ENCODE results near the gene DNAJC7.
"Not testable (repeated sequence)": the region's sequence is repeated elsewhere in the genome, so short reads cannot be mapped to it uniquely, and the experiment has no call there.

DNAJC7 gene

DNA sequence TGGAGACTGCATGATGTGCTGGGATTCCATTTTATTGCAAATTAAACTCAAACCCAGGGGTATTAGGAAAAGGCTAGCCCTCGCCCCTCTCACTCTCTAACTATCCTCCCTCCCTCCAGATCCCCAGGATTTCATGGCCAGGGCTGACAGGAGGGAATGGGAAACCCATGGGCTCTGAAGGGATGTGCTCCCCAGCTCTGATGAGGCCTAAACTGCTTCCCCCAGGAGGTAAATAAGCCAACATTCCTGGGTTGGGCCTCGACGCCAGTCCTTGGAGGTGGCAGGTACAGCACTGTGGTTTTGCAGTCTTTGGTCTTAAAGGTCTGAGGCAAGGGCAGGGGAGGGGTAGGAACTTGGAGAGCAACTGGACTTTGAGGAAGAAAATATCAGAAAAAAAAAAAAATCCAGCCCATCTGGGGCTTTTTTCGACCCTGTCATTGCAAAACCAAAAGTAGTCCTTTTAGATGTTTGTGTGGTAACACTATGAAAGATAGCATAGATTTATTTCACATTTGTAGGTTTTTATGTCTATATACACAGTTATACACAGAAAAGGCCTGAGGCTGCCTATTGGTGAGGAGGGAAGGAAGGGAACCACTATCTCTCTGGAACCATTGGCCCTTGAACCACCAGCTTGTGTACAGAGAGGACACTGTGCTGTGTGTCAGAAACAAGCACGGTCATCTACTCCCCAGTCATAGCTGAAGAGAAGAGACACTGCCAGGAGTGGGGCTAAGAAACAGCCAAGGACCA, 21.2 kb upstream of the DNAJC7 start:
- Histone ChIP-seq H3K4me3 (ENCODE audit: low read length) (no peak overlapping the region), H3K4me1 (ENCODE audit: control insufficient read depth, insufficient read depth, low read length) (no peaks in the 10 kb centered on the region), H3K9me3 (ENCODE audit: control insufficient read depth, low read length) (no peaks in the 10 kb centered on the region), H3K36me3 (ENCODE audit: control insufficient read depth, insufficient read depth, low read length) (no peaks in the 10 kb centered on the region), H3K9ac (ENCODE audit: low read length) (no peak overlapping the region), H3K27me3 (ENCODE audit: control insufficient read depth, insufficient read depth, low read length) (peaks cover 2% of the 10 kb centered on the region)

GRCh38 chr17:42034059-42034458, 16.8 kb upstream of the DNAJC7 start:
- Histone ChIP-seq H3K4me1 (ENCODE audit: control insufficient read depth, insufficient read depth, low read length) (no peaks in the 10 kb centered on the region), H3K36me3 (ENCODE audit: control insufficient read depth, insufficient read depth, low read length) (no peaks in the 10 kb centered on the region), H3K9me3 (ENCODE audit: control insufficient read depth, low read length) (no peaks in the 10 kb centered on the region), H3K4me3 (ENCODE audit: low read length) (no peak overlapping the region), H3K9ac (ENCODE audit: low read length) (no peak overlapping the region), H3K27me3 (ENCODE audit: control insufficient read depth, insufficient read depth, low read length) (no peaks in the 10 kb centered on the region)

DNA sequence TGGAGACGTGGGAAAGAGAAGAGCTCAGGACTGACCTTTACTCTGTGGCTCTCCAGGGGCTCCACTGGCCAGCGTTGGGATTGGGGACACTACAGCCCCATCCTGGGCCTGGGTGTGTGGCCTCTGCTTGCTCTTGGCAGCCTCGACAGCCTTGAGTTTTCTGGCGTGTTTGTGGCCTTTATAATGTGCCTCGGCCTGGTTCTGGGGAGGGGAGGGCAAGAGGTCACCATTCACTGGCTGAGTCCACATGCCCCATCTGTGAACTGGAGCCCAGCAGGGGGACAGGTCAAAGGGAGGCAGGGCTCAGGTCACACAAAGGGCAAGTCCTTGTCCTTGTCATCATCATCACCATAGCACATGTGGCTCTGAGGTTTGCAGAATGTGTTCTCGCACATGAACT, 14.3 kb upstream of the DNAJC7 start:
- Histone ChIP-seq H3K4me1 (ENCODE audit: control insufficient read depth, insufficient read depth, low read length) (no peaks in the 10 kb centered on the region), H3K27me3 (ENCODE audit: control insufficient read depth, insufficient read depth, low read length) (peaks cover 9% of the 10 kb centered on the region), H3K4me3 (ENCODE audit: low read length) (no peak overlapping the region), H3K36me3 (ENCODE audit: control insufficient read depth, insufficient read depth, low read length) (no peaks in the 10 kb centered on the region), H3K9me3 (ENCODE audit: control insufficient read depth, low read length) (no peaks in the 10 kb centered on the region), H3K9ac (ENCODE audit: low read length) (no peak overlapping the region)

DNA sequence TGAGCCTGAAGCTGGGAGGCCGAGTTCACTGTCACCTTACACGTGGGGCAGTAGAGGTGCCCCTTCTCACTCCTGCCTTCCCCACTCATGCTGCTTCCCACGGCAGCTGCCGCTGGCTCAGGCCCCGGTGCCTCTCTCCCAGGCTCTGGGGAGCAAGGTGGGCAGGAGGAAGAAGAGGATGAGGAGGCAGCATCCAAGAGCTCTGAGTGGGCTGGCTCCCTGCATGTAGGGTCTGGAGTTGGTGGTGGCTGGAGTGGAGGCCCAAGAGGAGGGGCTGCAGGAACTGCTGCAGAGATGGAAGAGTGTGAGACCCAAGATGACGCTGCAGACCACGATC, 11.5 kb upstream of the DNAJC7 start:
- no peak overlapping the region for H3K9ac ChIP-seq (ENCODE audit: low read length)
- H3K9me3 ChIP-seq (ENCODE audit: control insufficient read depth, low read length), result no peaks in the 10 kb centered on the region

DNA sequence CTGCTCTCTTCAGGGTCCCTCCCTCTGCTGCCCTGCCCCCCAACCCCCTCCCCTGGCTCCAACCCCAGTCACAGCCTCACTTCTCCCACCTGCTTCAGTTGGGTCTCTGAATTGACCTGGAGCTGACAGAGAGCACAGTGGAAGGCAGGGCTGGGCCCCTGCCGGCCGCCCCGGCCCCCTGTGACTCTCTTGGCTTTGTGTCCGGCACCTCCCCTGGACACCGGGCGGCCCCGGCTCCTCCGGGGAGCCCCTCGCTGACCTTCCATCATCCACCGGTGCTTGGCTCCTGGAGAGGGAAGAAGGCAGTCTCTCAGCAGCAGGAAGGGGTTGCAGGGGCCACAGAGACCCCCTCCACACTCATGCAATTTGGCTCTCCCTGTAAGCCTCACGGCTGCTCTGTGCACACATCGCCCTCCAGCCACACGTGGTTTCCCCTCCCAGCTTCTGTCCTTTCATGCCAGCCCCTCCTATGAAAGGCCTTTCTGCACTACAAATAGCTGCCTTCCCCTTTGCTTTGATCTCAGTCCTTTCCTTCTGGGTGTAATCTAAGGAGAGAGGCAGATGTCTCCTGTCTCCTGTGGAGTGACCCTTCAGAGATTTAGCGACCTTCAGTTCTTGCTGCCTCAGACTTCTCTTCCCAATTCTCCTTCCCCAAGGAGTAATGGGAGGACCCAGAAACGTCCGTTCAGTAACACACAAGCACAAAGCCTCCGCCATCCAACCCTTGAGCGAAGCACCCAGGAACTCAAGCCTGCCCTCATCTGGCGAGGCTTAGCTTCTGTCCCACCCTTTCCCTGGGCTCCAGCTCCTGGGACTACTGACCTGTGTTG, 10.9 kb upstream of the DNAJC7 start:
- peaks cover 9% of the 10 kb centered on the region for H3K27me3 ChIP-seq (ENCODE audit: control insufficient read depth, insufficient read depth, low read length)
- H3K4me3 ChIP-seq (ENCODE audit: low read length), result no peak overlapping the region
- H3K9me3 ChIP-seq (ENCODE audit: control insufficient read depth, low read length), result no peaks in the 10 kb centered on the region
- H3K9ac ChIP-seq (ENCODE audit: low read length), result no peak overlapping the region
- no peaks in the 10 kb centered on the region for H3K36me3 ChIP-seq (ENCODE audit: control insufficient read depth, insufficient read depth, low read length)
- H3K4me1 ChIP-seq (ENCODE audit: control insufficient read depth, insufficient read depth, low read length), result peaks cover 17% of the 10 kb centered on the region

More for the DNA sequence above, 11.5 kb upstream of the DNAJC7 start:
- Histone ChIP-seq H3K4me3 (ENCODE audit: low read length) (no peak overlapping the region), H3K36me3 (ENCODE audit: control insufficient read depth, insufficient read depth, low read length) (no peaks in the 10 kb centered on the region), H3K4me1 (ENCODE audit: control insufficient read depth, insufficient read depth, low read length) (peaks cover 17% of the 10 kb centered on the region), H3K27me3 (ENCODE audit: control insufficient read depth, insufficient read depth, low read length) (peaks cover 9% of the 10 kb centered on the region)

DNA sequence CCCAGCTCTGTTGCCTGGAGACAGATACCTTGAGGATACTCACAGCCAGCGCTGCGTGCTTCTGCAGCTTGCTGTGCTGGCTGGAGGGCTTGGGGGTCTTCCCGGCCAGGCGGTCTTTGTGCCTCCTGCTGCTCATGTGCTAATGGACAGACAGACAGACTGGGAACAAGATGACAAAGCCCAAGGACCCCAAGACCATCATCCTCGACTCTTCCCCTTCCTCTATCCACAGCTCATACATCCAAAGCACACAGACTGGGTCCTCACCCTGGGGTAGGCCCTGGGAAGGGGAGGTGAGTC, 10.3 kb upstream of the DNAJC7 start:
- no peak overlapping the region for H3K9ac ChIP-seq (ENCODE audit: low read length)
- H3K27me3 ChIP-seq (ENCODE audit: control insufficient read depth, insufficient read depth, low read length), result peaks cover 9% of the 10 kb centered on the region
- H3K9me3 ChIP-seq (ENCODE audit: control insufficient read depth, low read length), result no peaks in the 10 kb centered on the region
- H3K4me1 ChIP-seq (ENCODE audit: control insufficient read depth, insufficient read depth, low read length), result peaks cover 17% of the 10 kb centered on the region
- no peak overlapping the region for H3K4me3 ChIP-seq (ENCODE audit: low read length)
- H3K36me3 ChIP-seq (ENCODE audit: control insufficient read depth, insufficient read depth, low read length), result peaks cover 3% of the 10 kb centered on the region

DNA sequence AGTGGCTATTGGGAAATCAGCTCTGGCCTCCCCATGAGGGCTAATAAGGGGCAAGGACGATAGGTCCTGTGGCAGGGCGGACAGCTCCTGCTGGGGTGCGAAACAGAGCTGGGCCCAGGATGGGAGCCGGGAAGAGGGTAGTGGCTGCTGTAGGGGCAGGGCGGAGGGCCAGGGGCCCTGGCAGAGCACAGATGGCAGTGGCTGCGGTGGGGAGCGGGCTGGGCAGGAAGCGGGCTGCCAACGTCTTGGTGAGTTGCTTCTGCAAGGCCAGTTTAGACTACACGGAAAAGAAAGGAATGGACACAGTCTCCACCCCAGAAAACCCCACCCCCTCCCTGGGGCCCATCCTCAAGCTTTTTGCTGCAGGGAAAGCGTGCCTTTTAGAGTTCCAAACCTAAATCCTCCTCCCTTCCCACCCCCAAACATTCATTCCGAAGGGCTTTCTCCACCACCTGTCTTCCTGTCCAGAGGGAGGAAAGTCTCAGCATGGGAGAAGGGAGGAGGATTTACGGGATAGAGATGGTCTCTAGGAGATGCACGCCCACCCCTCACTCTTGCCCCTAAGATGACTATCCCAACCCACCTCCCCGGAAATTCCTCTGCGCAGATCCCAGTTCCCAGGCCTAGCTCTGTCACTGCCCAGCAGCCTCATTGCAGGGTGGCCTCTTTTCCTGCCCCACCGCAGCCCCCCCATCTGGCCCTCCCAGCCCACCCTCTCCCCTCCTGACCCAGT, 9.8 kb upstream of the DNAJC7 start:
- Histone ChIP-seq H3K27me3 (ENCODE audit: control insufficient read depth, insufficient read depth, low read length) (peaks cover 9% of the 10 kb centered on the region), H3K4me3 (ENCODE audit: low read length) (no peak overlapping the region), H3K9me3 (ENCODE audit: control insufficient read depth, low read length) (no peaks in the 10 kb centered on the region), H3K9ac (ENCODE audit: low read length) (no peak overlapping the region), H3K36me3 (ENCODE audit: control insufficient read depth, insufficient read depth, low read length) (peaks cover 8% of the 10 kb centered on the region), H3K4me1 (ENCODE audit: control insufficient read depth, insufficient read depth, low read length) (peaks cover 17% of the 10 kb centered on the region)

DNA sequence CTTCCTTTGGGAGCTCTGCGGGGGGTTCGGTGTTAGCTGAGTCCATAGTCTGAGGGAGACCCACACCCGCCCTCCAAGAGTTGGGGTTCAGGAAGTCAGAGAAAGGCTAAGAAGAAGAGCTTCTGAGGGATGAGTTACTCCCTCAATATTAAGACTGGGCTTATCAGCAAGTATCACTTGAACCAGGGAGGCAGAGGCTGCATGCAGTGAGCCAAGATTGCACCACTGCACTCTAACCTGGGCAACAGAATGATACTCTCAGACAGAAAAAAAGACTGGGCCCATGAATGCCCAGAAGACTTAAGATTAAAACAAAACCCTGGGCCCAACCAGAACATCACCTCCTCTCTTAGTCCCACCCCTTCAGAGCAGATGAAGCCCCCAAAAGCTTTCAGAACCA, 8.7 kb upstream of the DNAJC7 start:
- no peak overlapping the region for H3K9ac ChIP-seq (ENCODE audit: low read length)
- H3K4me3 ChIP-seq (ENCODE audit: low read length), result no peak overlapping the region
- peaks cover 8% of the 10 kb centered on the region for H3K36me3 ChIP-seq (ENCODE audit: control insufficient read depth, insufficient read depth, low read length)
- peaks cover 21% of the 10 kb centered on the region for H3K4me1 ChIP-seq (ENCODE audit: control insufficient read depth, insufficient read depth, low read length)
- no peaks in the 10 kb centered on the region for H3K9me3 ChIP-seq (ENCODE audit: control insufficient read depth, low read length)
- H3K27me3 ChIP-seq (ENCODE audit: control insufficient read depth, insufficient read depth, low read length), result peaks cover 9% of the 10 kb centered on the region

- H3K9ac ChIP-seq (ENCODE audit: low read length), result peak overlapping the region; percentile 32
Observed at GRCh38 chr17:42025191-42025579, 7.9 kb upstream of the DNAJC7 start.

GRCh38 chr17:42023524-42024349, 6.5 kb upstream of the DNAJC7 start:
- Histone ChIP-seq H3K9me3 (ENCODE audit: control insufficient read depth, low read length) (no peaks in the 10 kb centered on the region), H3K4me1 (ENCODE audit: control insufficient read depth, insufficient read depth, low read length) (peaks cover 28% of the 10 kb centered on the region), H3K36me3 (ENCODE audit: control insufficient read depth, insufficient read depth, low read length) (peaks cover 8% of the 10 kb centered on the region), H3K27me3 (ENCODE audit: control insufficient read depth, insufficient read depth, low read length) (peaks cover 9% of the 10 kb centered on the region), H3K4me3 (ENCODE audit: low read length) (no peak overlapping the region), H3K9ac (ENCODE audit: low read length) (peak overlapping the region; percentile 5)

More at GRCh38 chr17:42025191-42025579, 7.9 kb upstream of the DNAJC7 start:
- peaks cover 8% of the 10 kb centered on the region for H3K36me3 ChIP-seq (ENCODE audit: control insufficient read depth, insufficient read depth, low read length)
- peaks cover 9% of the 10 kb centered on the region for H3K27me3 ChIP-seq (ENCODE audit: control insufficient read depth, insufficient read depth, low read length)
- H3K4me1 ChIP-seq (ENCODE audit: control insufficient read depth, insufficient read depth, low read length), result peaks cover 25% of the 10 kb centered on the region
- no peaks in the 10 kb centered on the region for H3K9me3 ChIP-seq (ENCODE audit: control insufficient read depth, low read length)
- no peak overlapping the region for H3K4me3 ChIP-seq (ENCODE audit: low read length)

DNA sequence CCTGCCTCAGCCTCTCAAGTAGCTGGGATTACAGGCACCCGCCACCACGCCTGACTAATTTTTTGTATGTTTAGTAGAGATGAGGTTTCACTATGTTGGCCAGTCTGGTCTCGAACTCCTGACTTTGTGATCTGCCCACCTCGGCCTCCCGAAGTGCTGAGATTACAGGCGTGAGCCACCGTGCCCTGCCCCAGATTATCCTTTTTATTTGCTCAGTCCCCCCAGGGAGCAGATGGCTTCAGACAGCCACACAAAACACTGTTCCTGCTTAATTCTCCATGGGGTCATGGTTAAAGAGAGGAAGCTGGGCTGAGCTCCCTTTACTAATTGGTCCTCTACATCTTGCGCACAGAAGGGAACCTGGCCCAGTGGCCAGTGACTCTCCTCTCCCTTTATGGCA, 3.6 kb upstream of the DNAJC7 start:
- H3K4me1 ChIP-seq (ENCODE audit: control insufficient read depth, insufficient read depth, low read length), result peaks cover 43% of the 10 kb centered on the region
- not testable (repeated sequence) for H3K36me3 ChIP-seq (ENCODE audit: control insufficient read depth, insufficient read depth, low read length); H3K27me3 ChIP-seq (ENCODE audit: control insufficient read depth, insufficient read depth, low read length); H3K9me3 ChIP-seq (ENCODE audit: control insufficient read depth, low read length)
- peak overlapping the region; percentile 82 for H3K4me3 ChIP-seq (ENCODE audit: low read length)
- peak overlapping the region; percentile 96 for H3K9ac ChIP-seq (ENCODE audit: low read length)
